HepG2 (cell line): Measurements from ENCODE around the gene WDR81. TPM values are rescaled to one million over a fixed set of nuclear protein-coding genes. Genes with fewer than 3 reads are reported as not detected.

Experiments used
- AGO2 ChIP-seq: fragments of 200-400 bp; formaldehyde crosslinking; optimal IDR thresholded peaks from 2 replicates; pipeline ENCODE3; 2017; ENCODE audit warnings: mild to moderate bottlenecking, low read depth, low read length, moderate library complexity
- AKAP8 ChIP-seq: sonication (generic); formaldehyde crosslinking; IDR thresholded peaks from 2 replicates; pipeline ENCODE4 v1.5.1; 2020; ENCODE audit warnings: mild to moderate bottlenecking, missing genetic modification reagents
- ATF2 ChIP-seq: sonication (generic); formaldehyde crosslinking; IDR thresholded peaks from 2 replicates; pipeline ENCODE4 v1.4.0; 2020; ENCODE audit warnings: missing genetic modification reagents
- DPF2 ChIP-seq: sonication (generic); formaldehyde crosslinking; IDR thresholded peaks from 2 replicates; pipeline ENCODE4 v1.4.0; 2020; ENCODE audit warnings: mild to moderate bottlenecking, low read depth, missing genetic modification reagents, borderline replicate concordance
- GMEB1 ChIP-seq: sonication (generic); formaldehyde crosslinking; IDR thresholded peaks from 2 replicates; pipeline ENCODE4 v1.5.1; 2020; ENCODE audit warnings: missing genetic modification reagents, mild to moderate bottlenecking, borderline replicate concordance
- HMGXB4 ChIP-seq, 2 experiments: sonication (generic) in 1 of 2; formaldehyde crosslinking in 1 of 2; IDR thresholded peaks; 2 replicates each; pipeline versions ENCODE4 v1.4.0 to v1.6.1; 2018 to 2020; ENCODE audit warnings: missing genetic modification reagents in 2 of 2, borderline replicate concordance in 1 of 2, low read depth in 1 of 2, mild to moderate bottlenecking in 1 of 2, missing biosample characterization in 1 of 2
- HNRNPH1 ChIP-seq: fragments of 200-400 bp; formaldehyde crosslinking; optimal IDR thresholded peaks from 2 replicates; pipeline ENCODE3; 2017; ENCODE audit warnings: mild to moderate bottlenecking, low read depth, low read length
- MZF1 ChIP-seq: sonication (generic); formaldehyde crosslinking; IDR thresholded peaks from 2 replicates; pipeline ENCODE4 v1.8.1; 2023; ENCODE audit warnings: mild to moderate bottlenecking, missing genetic modification reagents, borderline replicate concordance
- NR2C2 ChIP-seq: sonication (generic); formaldehyde crosslinking; IDR thresholded peaks from 2 replicates; pipeline ENCODE4 v1.4.0; 2020; ENCODE audit warnings: missing genetic modification reagents, mild to moderate bottlenecking, moderate library complexity, borderline replicate concordance
- NRL ChIP-seq: sonication (generic); formaldehyde crosslinking; IDR thresholded peaks from 2 replicates; pipeline ENCODE4 v1.5.0; 2020; ENCODE audit warnings: missing genetic modification reagents, mild to moderate bottlenecking, moderate library complexity, borderline replicate concordance
- PLSCR1 ChIP-seq: sonication (generic); formaldehyde crosslinking; IDR thresholded peaks from 2 replicates; pipeline ENCODE4 v1.5.0; 2020; ENCODE audit warnings: missing genetic modification reagents, mild to moderate bottlenecking, borderline replicate concordance
- SIX1 ChIP-seq: sonication (generic); formaldehyde crosslinking; IDR thresholded peaks from 2 replicates; pipeline ENCODE4 v1.4.0; 2020; ENCODE audit warnings: missing genetic modification reagents, borderline replicate concordance
- UBTF ChIP-seq: sonication (generic); formaldehyde crosslinking; IDR thresholded peaks from 2 replicates; pipeline ENCODE4 v1.4.0; 2020; ENCODE audit warnings: mild to moderate bottlenecking, missing genetic modification reagents
- YEATS4 ChIP-seq: sonication (generic); formaldehyde crosslinking; IDR thresholded peaks from 2 replicates; pipeline ENCODE4 v1.4.0; 2020; ENCODE audit warnings: missing genetic modification reagents, borderline replicate concordance
- ZNF160 ChIP-seq: sonication (generic); formaldehyde crosslinking; IDR thresholded peaks from 2 replicates; pipeline ENCODE4 v1.8.0; 2022; ENCODE audit warnings: mild to moderate bottlenecking, inconsistent platforms, missing genetic modification reagents
- ZNF562 ChIP-seq: sonication (generic); formaldehyde crosslinking; IDR thresholded peaks from 2 replicates; pipeline ENCODE4 v1.8.0; 2022; ENCODE audit warnings: missing genetic modification reagents, borderline replicate concordance
- ZNF704 ChIP-seq: sonication (generic); formaldehyde crosslinking; IDR thresholded peaks from 2 replicates; pipeline ENCODE4 v1.8.1; 2023; ENCODE audit warnings: mild to moderate bottlenecking, inconsistent platforms, moderate library complexity, missing genetic modification reagents, borderline replicate concordance
- polyA plus RNA-seq, 8 experiments: library from polyadenylated mRNA; depleted of rRNA in 3 of 8; stranded (reverse) in 7 of 8; unstranded in 1 of 8; fragments of >200 nt; fragmentation: Illumina TruSeq in 4 of 8; extraction: Trizol in 4 of 8; gene quantifications; 2 replicates each; pipeline versions ENCODE4 v1.2.1 to v1.2.3, GENCODE V29; 2011 to 2016; ENCODE audit warnings: low read depth in 4 of 8, missing spikeins in 1 of 8, mixed read lengths in 1 of 8; ENCODE audit not compliant: insufficient read depth in 1 of 8
- total RNA-seq, 5 experiments: library from RNA; depleted of rRNA; stranded (reverse); fragments of >200 nt; fragmentation: Illumina TruSeq; extraction: Trizol; gene quantifications; 2 replicates each; pipeline ENCODE4 v1.2.3, GENCODE V29; 2016; ENCODE audit warnings: low read depth in 1 of 5

The WDR81 gene
- total and polyA plus RNA-seq, 2 of the 13 experiments (the other 11 are each of a cell fraction or from before 2014, with no cell fraction given): 9.1 to 16.7 TPM

- TF ChIP-seq DPF2 (CRISPR knock-in tag) (no peak), PLSCR1 (CRISPR knock-in tag) (no peak), GMEB1 (CRISPR knock-in tag) (no peak), SIX1 (CRISPR knock-in tag) (no peak), HMGXB4 (CRISPR knock-in tag; IDR thresholded peaks at IDR 0.05; ENCODE audit: borderline replicate concordance in 1 of 2, low read depth in 1 of 2) (peak in 1 of 2 experiments; percentile 78; a peak in 2 of 4 replicates), YEATS4 (CRISPR knock-in tag) (no peak), NR2C2 (CRISPR knock-in tag) (peak; percentile 82), ATF2 (CRISPR knock-in tag) (no peak), HNRNPH1 (no peak), ZNF160 (CRISPR knock-in tag) (no peak), NRL (CRISPR knock-in tag) (no peak), AKAP8 (CRISPR knock-in tag) (no peak; the same call in 1 of the 2 replicates), ZNF704 (CRISPR knock-in tag) (no peak), AGO2 (peak; percentile 98), UBTF (CRISPR knock-in tag) (peak; percentile 71; the same call in 1 of the 2 replicates), MZF1 (no peak), ZNF562 (CRISPR knock-in tag) (no peak)
These were observed 14.3 kb upstream of the WDR81 start, which contains the start of gene TLCD2 (continued) for GRCh38 chr17:1709971-1710806.
